ENCODE measurements around the gene WDR55.
"Not testable (repeated sequence)": the region's sequence is repeated elsewhere in the genome, so short reads cannot be mapped to it uniquely, and the experiment has no call there.

DNA sequence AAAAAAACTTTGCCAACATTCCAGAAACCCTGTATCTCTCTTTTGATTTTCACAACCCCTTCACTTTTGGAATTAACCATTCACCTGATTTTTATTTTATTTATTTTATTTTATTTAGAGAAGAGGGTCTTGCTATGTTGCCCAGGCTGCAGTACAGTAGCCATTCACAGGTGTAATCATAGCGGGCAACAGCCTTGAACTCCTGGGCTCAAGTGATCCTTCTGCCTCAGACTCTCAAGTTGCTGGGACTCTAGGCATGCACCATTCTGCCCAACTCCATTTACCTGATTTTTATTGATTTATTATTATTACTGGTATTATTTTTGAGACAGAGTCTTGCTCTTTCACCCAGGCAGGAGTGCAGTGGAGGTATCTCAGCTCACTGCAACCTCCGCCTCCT, 51.5 kb downstream of the WDR55 start:
- TF ChIP-seq CTCF (conservative IDR thresholded peaks at IDR 0.05); EZH2 (IDR thresholded peaks at IDR 0.05; ENCODE audit: low read depth): not testable (repeated sequence)
